Activated gamma-delta T cell treated with anti-CD3 and anti-CD28 coated beads, Interleukin-2, amount 50 U/mL, for 16 hours (primary cell): ENCODE results near the gene TALDO1.

ENCODE experiments used
- DNase-seq: peaks from one replicate; pipeline ENCODE4 v3.0.0-alpha.2; 2020; ENCODE audit warnings: low read depth

The TALDO1 gene

GRCh38 chr11:799641-800316, 52.5 kb downstream of the TALDO1 start:
- no peak for DNase-seq

GRCh38 chr11:800473-800872, 53.2 kb downstream of the TALDO1 start:
- no peak for DNase-seq

- no peak for DNase-seq
Observed at GRCh38 chr11:801097-801780, 54.0 kb downstream of the TALDO1 start.

- no peak for DNase-seq
Observed at GRCh38 chr11:802018-802617, 54.9 kb downstream of the TALDO1 start.

- DNase-seq, result no peak
Observed at GRCh38 chr11:802693-803466, 55.6 kb downstream of the TALDO1 start.

- no peak for DNase-seq
Observed at GRCh38 chr11:803467-803742, 56.1 kb downstream of the TALDO1 start.

- no peak for DNase-seq
Observed at GRCh38 chr11:803770-804598, 56.7 kb downstream of the TALDO1 start.

- no peak for DNase-seq
Observed at GRCh38 chr11:804599-804964, 57.3 kb downstream of the TALDO1 start.

GRCh38 chr11:808427-809286, 61.4 kb downstream of the TALDO1 start:
- DNase-seq, result no peak

- DNase-seq, result peak; percentile 96
Observed at GRCh38 chr11:809287-810039, 62.2 kb downstream of the TALDO1 start, which contains the start of gene RPLP2. Gene RPLP2, plus strand, starts transcription at chr11:809967. Its CDS starts 268 bp downstream, at chr11:810235.

GRCh38 chr11:810040-810567, 62.8 kb downstream of the TALDO1 start:
- no peak for DNase-seq

- DNase-seq, result no peak
Observed at GRCh38 chr11:811446-812245, 64.4 kb downstream of the TALDO1 start.

GRCh38 chr11:812390-812789, 65.1 kb downstream of the TALDO1 start:
- DNase-seq, result no peak

GRCh38 chr11:813072-813455, 65.8 kb downstream of the TALDO1 start:
- DNase-seq, result no peak

- DNase-seq, result no peak
Observed at GRCh38 chr11:813456-814096, 66.3 kb downstream of the TALDO1 start.
